DND-41 (cell line): Measurements from ENCODE around the gene ACCSL.

Source experiments
- ATAC-seq: fragments of 200-7000 bp; cut with Tn5 transposase; 3 replicates; pipeline ENCODE4 v1.9.1; 2021; ENCODE audit warnings: low read depth; ENCODE audit not compliant: insufficient read depth
- DNase-seq: peaks from one replicate; pipeline ENCODE4 v3.0.0-alpha.2; 2020
- H2AFZ ChIP-seq: 2 replicates; pipeline ENCODE4 v1.6.0; 2012; ENCODE audit warnings: low read depth, low read length
- H3K27ac ChIP-seq: 2 replicates; pipeline ENCODE4 v1.5.1; 2012; ENCODE audit warnings: low read length, inconsistent platforms
- H3K27me3 ChIP-seq: fragments of 200-600 bp; sonication (generic); 2 replicates; pipeline ENCODE4 v1.6.0; 2012; ENCODE audit warnings: low read length, mild to moderate bottlenecking, inconsistent platforms; ENCODE audit not compliant: insufficient read depth, poor library complexity
- H3K36me3 ChIP-seq: 2 replicates; pipeline ENCODE4 v1.5.1; 2012; ENCODE audit warnings: low read length, inconsistent platforms; ENCODE audit not compliant: insufficient read depth
- H3K4me1 ChIP-seq: 2 replicates; pipeline ENCODE4 v1.5.1; 2012; ENCODE audit warnings: mild to moderate bottlenecking, low read length; ENCODE audit not compliant: insufficient read depth
- H3K4me2 ChIP-seq: 2 replicates; pipeline ENCODE4 v1.6.0; 2012; ENCODE audit warnings: mild to moderate bottlenecking, moderate library complexity, low read length, inconsistent platforms; ENCODE audit not compliant: insufficient read depth
- H3K4me3 ChIP-seq, 2 experiments: fragments of 200-600 bp in 1 of 2; shearing (Covaris generic) in 1 of 2; 2 replicates each; pipeline ENCODE4 v1.5.1; 2012 to 2016; ENCODE audit warnings: inconsistent platforms in 2 of 2, low read length in 2 of 2, mild to moderate bottlenecking in 2 of 2, low read depth in 1 of 2, moderate library complexity in 1 of 2
- H3K79me2 ChIP-seq: 2 replicates; pipeline ENCODE4 v1.6.0; 2012; ENCODE audit warnings: low read length, inconsistent platforms; ENCODE audit not compliant: insufficient read depth
- H3K9ac ChIP-seq: 2 replicates; pipeline ENCODE4 v1.6.0; 2012; ENCODE audit warnings: low read depth, mild to moderate bottlenecking, inconsistent platforms, low read length, moderate library complexity
- H3K9me3 ChIP-seq: 2 replicates; pipeline ENCODE4 v1.5.1; 2012; ENCODE audit warnings: low read length, moderate library complexity, mild to moderate bottlenecking, inconsistent platforms; ENCODE audit not compliant: insufficient read depth, severe bottlenecking
- H4K20me1 ChIP-seq: 2 replicates; pipeline ENCODE4 v1.6.0; 2012; ENCODE audit warnings: low read length; ENCODE audit not compliant: insufficient read depth
- EZH2 ChIP-seq: IDR thresholded peaks from 3 replicates; pipeline ENCODE4 v1.6.1; 2012; ENCODE audit warnings: borderline replicate concordance, low read depth, mild to moderate bottlenecking, moderate library complexity, low read length, inconsistent platforms; ENCODE audit not compliant: severe bottlenecking
- TF ChIP-seq, protein P1 (sequence below): IDR thresholded peaks from 2 replicates; pipeline ENCODE4 v1.5.1; 2012; ENCODE audit warnings: borderline replicate concordance, low read length, moderate library complexity, mild to moderate bottlenecking; ENCODE audit not compliant: poor library complexity, severe bottlenecking; ENCODE audit errors: extremely low read depth

The ACCSL gene

DNA sequence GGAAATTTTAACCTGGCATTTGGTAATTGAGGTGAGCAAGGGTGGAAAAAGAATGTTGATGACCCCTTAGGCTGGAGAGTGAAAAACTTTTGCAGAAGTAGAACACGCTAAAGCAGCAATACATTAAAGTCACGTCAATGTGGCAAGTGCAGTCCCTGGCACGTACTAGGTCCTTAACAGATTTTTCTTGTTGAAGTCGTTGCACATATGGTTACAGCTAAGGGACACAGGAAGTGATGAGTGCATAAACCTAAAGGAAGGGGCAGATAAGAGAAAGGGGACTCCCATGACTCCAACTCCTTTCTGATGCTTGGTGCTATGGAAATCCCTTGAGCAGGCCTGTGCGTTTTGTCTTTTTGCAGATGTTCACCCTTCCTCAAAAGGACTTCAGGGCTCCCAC is 19.5 kb downstream of the ACCSL start:
- no peak for TF ChIP-seq EZH2
- no peak overlapping the region for H3K4me3 ChIP-seq

DNA sequence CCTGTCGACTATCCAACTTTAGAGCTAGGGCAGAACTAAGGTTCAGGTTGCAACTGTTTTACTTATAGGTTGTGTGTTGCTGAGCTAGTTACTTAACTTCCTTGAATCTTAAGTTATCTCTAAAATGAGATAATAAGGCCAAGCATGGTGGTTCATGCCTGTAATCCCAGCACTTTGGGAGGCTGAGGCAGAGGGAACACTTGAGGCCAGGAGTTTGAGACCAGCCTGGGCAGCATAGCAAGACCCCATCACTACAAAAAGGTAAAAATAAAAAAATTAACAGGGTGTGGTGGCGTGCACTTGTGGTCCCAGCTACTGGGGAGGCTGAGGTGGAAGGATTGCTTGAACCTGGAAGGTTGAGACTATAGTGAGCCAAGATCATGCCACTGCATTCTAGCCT is 20.4 kb downstream of the ACCSL start:
- Histone ChIP-seq H4K20me1 (no peaks in the 10 kb centered on the region), H3K27ac (no peak overlapping the region), H3K9ac (no peak overlapping the region), H3K27me3 (peaks cover 4% of the 10 kb centered on the region), H3K4me1 (no peaks in the 10 kb centered on the region), H3K4me3 (no peak overlapping the region), H2AFZ (no peak overlapping the region), H3K4me2 (no peak overlapping the region), H3K9me3 (no peaks in the 10 kb centered on the region), H3K36me3 (no peaks in the 10 kb centered on the region), H3K79me2 (no peaks in the 10 kb centered on the region)
- no peak for TF ChIP-seq EZH2
- TF ChIP-seq, protein P1, sequence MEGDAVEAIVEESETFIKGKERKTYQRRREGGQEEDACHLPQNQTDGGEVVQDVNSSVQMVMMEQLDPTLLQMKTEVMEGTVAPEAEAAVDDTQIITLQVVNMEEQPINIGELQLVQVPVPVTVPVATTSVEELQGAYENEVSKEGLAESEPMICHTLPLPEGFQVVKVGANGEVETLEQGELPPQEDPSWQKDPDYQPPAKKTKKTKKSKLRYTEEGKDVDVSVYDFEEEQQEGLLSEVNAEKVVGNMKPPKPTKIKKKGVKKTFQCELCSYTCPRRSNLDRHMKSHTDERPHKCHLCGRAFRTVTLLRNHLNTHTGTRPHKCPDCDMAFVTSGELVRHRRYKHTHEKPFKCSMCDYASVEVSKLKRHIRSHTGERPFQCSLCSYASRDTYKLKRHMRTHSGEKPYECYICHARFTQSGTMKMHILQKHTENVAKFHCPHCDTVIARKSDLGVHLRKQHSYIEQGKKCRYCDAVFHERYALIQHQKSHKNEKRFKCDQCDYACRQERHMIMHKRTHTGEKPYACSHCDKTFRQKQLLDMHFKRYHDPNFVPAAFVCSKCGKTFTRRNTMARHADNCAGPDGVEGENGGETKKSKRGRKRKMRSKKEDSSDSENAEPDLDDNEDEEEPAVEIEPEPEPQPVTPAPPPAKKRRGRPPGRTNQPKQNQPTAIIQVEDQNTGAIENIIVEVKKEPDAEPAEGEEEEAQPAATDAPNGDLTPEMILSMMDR = no peak
- DNase-seq = no peak
- no peak for ATAC-seq

More for the DNA sequence above, 19.5 kb downstream of the ACCSL start:
- H3K9ac ChIP-seq = no peak overlapping the region
- no peaks in the 10 kb centered on the region for H3K79me2 ChIP-seq
- H4K20me1 ChIP-seq = no peaks in the 10 kb centered on the region
- H3K27ac ChIP-seq = no peak overlapping the region
- ATAC-seq = no peak
- peaks cover 4% of the 10 kb centered on the region for H3K27me3 ChIP-seq
- H3K9me3 ChIP-seq = no peaks in the 10 kb centered on the region
- H3K4me1 ChIP-seq = no peaks in the 10 kb centered on the region
- DNase-seq = no peak
- H2AFZ ChIP-seq = no peak overlapping the region
- no peaks in the 10 kb centered on the region for H3K36me3 ChIP-seq
- no peak overlapping the region for H3K4me2 ChIP-seq

DNA sequence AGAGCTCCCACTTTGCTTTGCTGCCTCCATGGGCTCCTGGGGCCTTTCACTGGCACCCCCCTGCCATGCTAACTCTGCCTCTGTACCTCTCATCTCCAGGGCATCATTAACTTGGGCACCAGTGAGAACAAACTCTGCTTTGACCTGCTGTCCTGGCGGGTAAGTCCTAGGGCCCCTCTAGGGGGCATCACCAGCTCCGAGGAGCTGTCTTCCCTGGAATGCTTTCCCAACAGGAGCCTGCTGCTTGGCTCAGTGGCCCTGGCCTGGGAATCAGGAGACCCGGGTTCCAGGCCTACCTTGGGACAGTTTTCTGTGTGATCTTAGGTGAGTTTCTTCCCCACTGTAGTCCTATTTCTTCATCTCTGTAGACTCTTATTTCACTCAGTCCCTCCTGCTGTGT is 23.4 kb downstream of the ACCSL start:
- no peak for DNase-seq
- H3K9ac ChIP-seq = no peak overlapping the region
- no peak overlapping the region for H2AFZ ChIP-seq
- H3K27me3 ChIP-seq = no peaks in the 10 kb centered on the region
- H3K4me1 ChIP-seq = no peaks in the 10 kb centered on the region
- no peak overlapping the region for H3K27ac ChIP-seq
- ATAC-seq = no peak
- H3K4me2 ChIP-seq = no peak overlapping the region
- H4K20me1 ChIP-seq = no peaks in the 10 kb centered on the region
- no peaks in the 10 kb centered on the region for H3K79me2 ChIP-seq
- no peaks in the 10 kb centered on the region for H3K9me3 ChIP-seq
- H3K36me3 ChIP-seq = no peaks in the 10 kb centered on the region
- H3K4me3 ChIP-seq = no peak overlapping the region
- TF ChIP-seq EZH2 = no peak
- TF ChIP-seq, protein P1 = no peak

DNA sequence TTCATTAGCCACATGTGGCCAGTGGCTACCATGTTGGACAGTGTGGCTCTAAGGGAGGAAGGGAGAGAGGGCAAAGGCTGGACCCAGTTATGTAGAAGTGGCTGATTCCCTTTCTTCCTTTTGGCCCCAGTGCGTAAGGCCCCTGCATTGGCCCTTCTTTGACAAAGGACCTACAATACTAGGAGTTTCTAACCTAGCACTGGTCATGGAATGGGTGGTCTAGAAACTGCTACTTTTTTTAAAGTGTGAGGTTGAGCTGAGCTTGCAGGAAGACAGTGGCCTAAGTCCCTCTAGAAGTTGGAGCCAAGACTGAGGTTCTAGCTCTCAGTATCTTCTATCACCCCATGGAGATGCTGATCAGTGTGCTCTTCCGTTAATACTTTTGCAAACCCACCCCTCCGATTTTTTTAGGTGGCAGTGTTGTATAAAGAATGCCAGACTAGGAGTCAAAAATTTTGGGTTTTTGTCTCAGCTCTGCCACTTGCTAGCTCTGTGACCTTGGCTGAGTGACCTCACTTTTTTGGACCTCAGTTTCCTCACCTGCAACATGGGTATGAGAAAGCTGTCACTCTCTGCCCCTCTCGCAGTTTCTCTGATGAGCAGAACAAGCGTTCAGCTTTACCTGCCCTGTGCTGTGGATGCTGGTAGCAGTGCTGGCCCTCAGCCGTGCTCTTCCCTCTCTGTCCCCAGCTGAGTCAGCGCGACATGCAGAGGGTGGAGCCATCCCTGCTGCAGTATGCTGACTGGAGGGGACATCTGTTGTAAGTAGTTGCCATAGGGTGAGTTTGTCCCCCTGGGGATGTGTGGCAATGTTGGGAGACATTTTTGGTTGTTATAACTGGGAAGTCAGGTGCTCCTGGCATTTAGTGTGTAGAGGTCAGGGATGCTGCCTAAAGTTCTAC is 25.2 kb downstream of the ACCSL start:
- H3K4me1 ChIP-seq = no peaks in the 10 kb centered on the region

More for the DNA sequence above, 25.2 kb downstream of the ACCSL start:
- no peak overlapping the region for H3K4me3 ChIP-seq
- no peaks in the 10 kb centered on the region for H3K9me3 ChIP-seq
- DNase-seq (no peak), ATAC-seq (no peak)
- H3K9ac ChIP-seq = no peak overlapping the region
- no peak for TF ChIP-seq EZH2
- TF ChIP-seq, protein P1 = no peak
- no peak overlapping the region for H3K4me2 ChIP-seq
- no peaks in the 10 kb centered on the region for H3K27me3 ChIP-seq
- no peak overlapping the region for H3K27ac ChIP-seq
- H3K79me2 ChIP-seq = no peaks in the 10 kb centered on the region
- H4K20me1 ChIP-seq = no peaks in the 10 kb centered on the region
- H3K36me3 ChIP-seq = no peaks in the 10 kb centered on the region
- no peak overlapping the region for H2AFZ ChIP-seq
